Hepatocyte (in vitro differentiated cells): ENCODE measurements around the gene TAAR9.

Experiments
- CTCF ChIP-seq: fragments of 200-600 bp; sonication (generic); IDR thresholded peaks from 2 replicates; pipeline ENCODE4 v1.5.1; 2016; ENCODE audit warnings: antibody characterized with exemption, mild to moderate bottlenecking; ENCODE audit not compliant: poor library complexity
- EZH2 ChIP-seq: fragments of 200-600 bp; sonication (generic); IDR thresholded peaks from 2 replicates; pipeline ENCODE4 v1.6.1; 2016; ENCODE audit warnings: antibody characterized with exemption, mild to moderate bottlenecking, borderline replicate concordance
- EZH2phosphoT487 ChIP-seq: fragments of 200-600 bp; sonication (generic); IDR thresholded peaks from one replicate; pipeline ENCODE4 v1.6.1; 2018; ENCODE audit warnings: antibody characterized with exemption, mild to moderate bottlenecking, low read depth, moderate library complexity; ENCODE audit not compliant: unreplicated experiment, severe bottlenecking

GRCh38 chr6:132566404-132566803, 28.3 kb downstream of the TAAR9 start:
- TF ChIP-seq CTCF (no peak), EZH2 (no peak), EZH2phosphoT487 (no peak)
